Measurements from ENCODE around the gene SOX4. TPM values are rescaled to one million over a fixed set of nuclear protein-coding genes. Genes with fewer than 3 reads are reported as not detected.

The SOX4 gene
- total RNA-seq, 4 donors from 2014 or later: 0.80 to 1.6 (median 1.0) TPM

DNA sequence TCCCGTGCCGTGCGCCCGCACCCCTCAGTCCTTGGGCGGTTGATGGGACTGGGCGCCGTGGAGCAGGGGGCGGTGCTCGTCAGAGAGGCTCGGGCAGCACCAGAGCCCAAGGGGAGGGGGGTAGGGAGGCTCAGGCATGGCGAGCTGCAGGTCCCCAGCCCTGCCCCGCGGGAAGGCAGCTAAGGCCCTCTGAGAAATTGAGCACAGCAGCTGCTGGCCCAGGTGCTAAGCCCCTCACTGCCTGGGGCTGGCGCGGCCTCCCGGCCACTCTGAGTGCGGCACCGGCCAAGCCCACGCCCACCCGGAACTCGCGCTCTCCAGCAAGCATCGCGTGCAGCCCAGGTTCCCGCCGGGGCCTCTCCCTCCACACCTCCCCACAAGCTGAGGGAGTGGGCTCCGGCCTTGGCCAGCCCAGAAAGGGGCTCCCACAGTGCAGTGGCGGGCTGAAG, 16.4 kb downstream of the SOX4 start:
- ATAC-seq (no peak), DNase-seq (no peak)
- Histone ChIP-seq H3K36me3 (no peaks in the 10 kb centered on the region), H3K9me3 (no peaks in the 10 kb centered on the region), H3K4me3 (no peak overlapping the region), H3K4me1 (no peaks in the 10 kb centered on the region), H3K27me3 (no peaks in the 10 kb centered on the region), H3K27ac (no peak overlapping the region)
- in situ Hi-C loops (cut with MboI; ENCODE audit: low sequenced_read_pairs in 4 of 4): no loop called here
- TF ChIP-seq, protein P1, sequence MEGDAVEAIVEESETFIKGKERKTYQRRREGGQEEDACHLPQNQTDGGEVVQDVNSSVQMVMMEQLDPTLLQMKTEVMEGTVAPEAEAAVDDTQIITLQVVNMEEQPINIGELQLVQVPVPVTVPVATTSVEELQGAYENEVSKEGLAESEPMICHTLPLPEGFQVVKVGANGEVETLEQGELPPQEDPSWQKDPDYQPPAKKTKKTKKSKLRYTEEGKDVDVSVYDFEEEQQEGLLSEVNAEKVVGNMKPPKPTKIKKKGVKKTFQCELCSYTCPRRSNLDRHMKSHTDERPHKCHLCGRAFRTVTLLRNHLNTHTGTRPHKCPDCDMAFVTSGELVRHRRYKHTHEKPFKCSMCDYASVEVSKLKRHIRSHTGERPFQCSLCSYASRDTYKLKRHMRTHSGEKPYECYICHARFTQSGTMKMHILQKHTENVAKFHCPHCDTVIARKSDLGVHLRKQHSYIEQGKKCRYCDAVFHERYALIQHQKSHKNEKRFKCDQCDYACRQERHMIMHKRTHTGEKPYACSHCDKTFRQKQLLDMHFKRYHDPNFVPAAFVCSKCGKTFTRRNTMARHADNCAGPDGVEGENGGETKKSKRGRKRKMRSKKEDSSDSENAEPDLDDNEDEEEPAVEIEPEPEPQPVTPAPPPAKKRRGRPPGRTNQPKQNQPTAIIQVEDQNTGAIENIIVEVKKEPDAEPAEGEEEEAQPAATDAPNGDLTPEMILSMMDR (IDR thresholded peaks at IDR 0.05 in 4 of 5, conservative IDR thresholded peaks at IDR 0.05 in 1 of 5): no peak
- no peak for TF ChIP-seq POLR2A (IDR thresholded peaks at IDR 0.05)
- intact Hi-C loops (cut with DNase I; ENCODE audit: low total_unique reads): no loop called here

DNA sequence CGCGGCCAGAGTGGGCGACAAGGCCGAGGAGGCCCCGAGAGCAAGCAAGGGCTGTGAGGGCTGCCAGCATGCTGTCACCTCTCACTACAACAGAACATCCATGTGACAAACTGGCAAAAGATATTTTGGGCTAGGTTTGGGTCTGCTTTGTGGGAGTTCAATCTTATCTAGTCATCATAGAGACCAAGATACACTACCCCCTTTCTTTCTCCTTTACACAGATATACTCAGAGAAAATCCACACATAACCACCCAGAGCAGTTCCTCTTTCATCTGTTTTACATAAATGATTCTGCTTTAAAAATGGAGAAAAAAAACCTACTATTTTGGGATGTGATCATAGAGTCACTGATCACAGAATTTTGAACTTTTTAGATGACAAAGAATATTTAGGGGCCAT, 16.8 kb downstream of the SOX4 start:
- H3K27me3 ChIP-seq: no peaks in the 10 kb centered on the region
- H3K9me3 ChIP-seq: no peaks in the 10 kb centered on the region
- intact Hi-C loops (cut with DNase I; ENCODE audit: low total_unique reads) (no loop called here), in situ Hi-C loops (cut with MboI; ENCODE audit: low sequenced_read_pairs in 4 of 4) (no loop called here)
- DNase-seq (no peak), ATAC-seq (no peak)
- H3K27ac ChIP-seq: no peak overlapping the region
- H3K4me1 ChIP-seq: peaks cover 0 to under 1% of the 10 kb centered on the region in 2 donors
- no peak overlapping the region for H3K4me3 ChIP-seq
- TF ChIP-seq, protein P1 (IDR thresholded peaks at IDR 0.05 in 4 of 5, conservative IDR thresholded peaks at IDR 0.05 in 1 of 5): no peak
- no peak for TF ChIP-seq POLR2A (IDR thresholded peaks at IDR 0.05)
- H3K36me3 ChIP-seq: no peaks in the 10 kb centered on the region

DNA sequence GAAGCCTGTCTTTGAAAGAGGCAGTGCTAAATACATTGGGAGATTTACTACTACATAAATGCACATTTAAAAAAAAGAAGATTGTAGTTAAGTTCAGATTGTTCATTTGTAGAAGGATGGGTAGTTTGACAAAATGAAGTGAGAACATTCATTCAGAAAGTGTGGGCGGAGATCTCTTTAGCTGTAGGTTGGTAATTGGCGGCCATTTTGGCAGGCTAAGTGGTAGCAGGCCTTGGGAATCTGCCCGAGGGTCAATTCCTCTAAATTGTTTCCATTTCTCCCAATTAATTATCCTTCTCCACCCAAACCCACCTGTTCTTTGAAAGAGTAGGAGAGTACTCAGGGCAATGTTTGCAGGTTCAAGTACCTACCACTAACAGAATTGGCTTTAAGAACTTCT, 17.9 kb downstream of the SOX4 start:
- no peaks in the 10 kb centered on the region for H3K9me3 ChIP-seq
- intact Hi-C loops (cut with DNase I; ENCODE audit: low total_unique reads): no loop called here
- H3K4me1 ChIP-seq: peaks cover 0 to 4% of the 10 kb centered on the region in 2 donors
- DNase-seq (no peak), ATAC-seq (no peak)
- no peak overlapping the region for H3K4me3 ChIP-seq
- H3K27me3 ChIP-seq: no peaks in the 10 kb centered on the region
- H3K27ac ChIP-seq: no peak overlapping the region
- in situ Hi-C loops (cut with MboI; ENCODE audit: low sequenced_read_pairs in 4 of 4): no loop called here
- H3K36me3 ChIP-seq: no peaks in the 10 kb centered on the region
- no peak for TF ChIP-seq POLR2A (IDR thresholded peaks at IDR 0.05)
- TF ChIP-seq, protein P1 (IDR thresholded peaks at IDR 0.05 in 4 of 5, conservative IDR thresholded peaks at IDR 0.05 in 1 of 5): no peak

DNA sequence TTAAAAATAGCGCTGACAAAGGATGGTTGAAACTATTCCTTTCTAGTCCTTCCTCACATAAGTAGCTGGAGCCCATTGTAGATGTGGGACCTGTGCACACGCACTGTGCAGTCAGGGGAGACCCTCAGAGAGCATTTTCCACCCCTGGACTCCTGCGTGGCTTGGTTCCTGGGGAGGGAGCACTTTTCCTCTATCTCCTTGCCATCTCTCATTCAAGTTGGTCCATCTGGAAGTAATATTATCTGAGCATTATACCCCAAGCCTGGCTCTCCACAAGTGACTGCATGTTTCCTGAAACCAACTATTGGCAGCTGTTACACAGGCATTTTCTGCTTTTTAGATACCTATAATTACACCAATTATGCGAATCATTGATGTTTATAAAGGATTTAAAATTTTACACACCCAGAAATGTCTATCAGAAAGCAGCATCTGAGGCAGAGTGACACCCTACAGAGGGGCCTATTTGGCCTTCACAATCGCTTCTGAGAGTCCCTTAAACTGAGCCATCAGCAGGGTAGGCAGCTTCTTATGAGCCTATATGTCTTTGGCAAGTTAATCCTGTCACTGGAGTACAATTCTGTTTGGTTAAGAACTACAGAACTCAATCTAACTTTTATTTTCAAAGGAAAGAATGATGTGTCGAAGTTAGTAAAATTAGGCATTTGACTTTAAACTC, 18.7 kb downstream of the SOX4 start:
- H3K36me3 ChIP-seq: no peaks in the 10 kb centered on the region
- H3K4me1 ChIP-seq: peaks cover 0 to 4% of the 10 kb centered on the region in 2 donors
- TF ChIP-seq POLR2A (IDR thresholded peaks at IDR 0.05): no peak
- TF ChIP-seq, protein P1 (IDR thresholded peaks at IDR 0.05 in 4 of 5, conservative IDR thresholded peaks at IDR 0.05 in 1 of 5): no peak
- H3K4me3 ChIP-seq: no peak overlapping the region
- intact Hi-C loops (cut with DNase I; ENCODE audit: low total_unique reads) (no loop called here), in situ Hi-C loops (cut with MboI; ENCODE audit: low sequenced_read_pairs in 4 of 4) (no loop called here)
- H3K9me3 ChIP-seq: no peaks in the 10 kb centered on the region
- ATAC-seq (no peak), DNase-seq (no peak)
- H3K27me3 ChIP-seq: no peaks in the 10 kb centered on the region
- no peak overlapping the region for H3K27ac ChIP-seq

DNA sequence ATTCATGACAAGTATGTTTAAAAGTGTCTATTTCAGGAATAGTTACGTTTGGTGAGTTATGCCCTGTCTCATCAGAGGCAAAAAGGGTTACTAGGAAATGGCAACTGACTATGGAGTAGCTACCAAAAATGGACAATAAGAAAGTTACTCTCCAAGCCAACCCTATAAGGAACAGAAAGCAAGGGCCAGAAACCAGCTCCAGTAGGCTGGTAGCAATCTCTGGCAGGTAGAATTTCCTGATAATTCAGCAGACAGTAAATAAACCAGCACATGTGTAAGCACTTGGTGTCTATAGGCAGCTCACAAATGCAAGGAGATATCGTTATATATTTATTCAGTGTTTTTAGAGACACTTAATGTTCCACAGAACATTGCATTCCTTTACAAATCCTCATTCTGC, 20.3 kb downstream of the SOX4 start:
- no peak overlapping the region for H3K27ac ChIP-seq
- H3K9me3 ChIP-seq: no peaks in the 10 kb centered on the region
- H3K36me3 ChIP-seq: no peaks in the 10 kb centered on the region
- no peaks in the 10 kb centered on the region for H3K27me3 ChIP-seq
- ATAC-seq: no peak
- DNase-seq: no peak
- intact Hi-C loops (cut with DNase I; ENCODE audit: low total_unique reads): no loop called here
- TF ChIP-seq, protein P1 (IDR thresholded peaks at IDR 0.05 in 4 of 5, conservative IDR thresholded peaks at IDR 0.05 in 1 of 5): no peak
- TF ChIP-seq POLR2A (IDR thresholded peaks at IDR 0.05): no peak
- in situ Hi-C loops (cut with MboI; ENCODE audit: low sequenced_read_pairs in 4 of 4): no loop called here
- H3K4me3 ChIP-seq: no peak overlapping the region
- peaks cover 0 to 4% of the 10 kb centered on the region in 2 donors for H3K4me1 ChIP-seq

Data from gastrocnemius medialis (tissue), 4 donors.